HCT116 (cell line): Measurements from ENCODE around the gene LCN9.

ENCODE experiments used
- ATF3 ChIP-seq: IDR thresholded peaks from 2 replicates; pipeline ENCODE4 v1.6.1; 2012
- CBX3 ChIP-seq: IDR thresholded peaks from 2 replicates; pipeline ENCODE4 v1.6.1; 2012; ENCODE audit warnings: low read depth
- CEBPB ChIP-seq: IDR thresholded peaks from 2 replicates; pipeline ENCODE4 v1.6.1; 2012; ENCODE audit warnings: low read depth
- CTCF ChIP-seq, 3 experiments: fragments of 200-600 bp in 1 of 3; sonication (generic) in 1 of 3; IDR thresholded peaks in 2 of 3; conservative IDR thresholded peaks in 1 of 3; 2 replicates each; pipeline ENCODE4 v1.5.1; 2012 to 2017; ENCODE audit warnings: low read depth in 2 of 3, low read length in 2 of 3, antibody characterized with exemption in 1 of 3, borderline replicate concordance in 1 of 3, control low read depth in 1 of 3, mild to moderate bottlenecking in 1 of 3, mixed read lengths in 1 of 3, mixed run types in 1 of 3, moderate library complexity in 1 of 3; ENCODE audit not compliant: insufficient read depth in 1 of 3
- EZH2 ChIP-seq: fragments of 200-600 bp; sonication (generic); IDR thresholded peaks from 2 replicates; pipeline ENCODE4 v1.6.1; 2017; ENCODE audit warnings: antibody characterized with exemption, mixed run types
- MAX ChIP-seq: IDR thresholded peaks from 2 replicates; pipeline ENCODE4 v1.6.1; 2012
- POLR2A ChIP-seq: IDR thresholded peaks from 2 replicates; pipeline ENCODE4 v1.7.0; 2011; ENCODE audit warnings: borderline replicate concordance; ENCODE audit not compliant: insufficient read depth, insufficient read length; ENCODE audit errors: extremely low read depth
- POLR2AphosphoS5 ChIP-seq: IDR thresholded peaks from 2 replicates; pipeline ENCODE4 v1.6.1; 2011; ENCODE audit warnings: mild to moderate bottlenecking, low read depth, low read length, moderate library complexity
- REST ChIP-seq: IDR thresholded peaks from 2 replicates; pipeline ENCODE4 v1.6.1; 2012; ENCODE audit warnings: low read depth
- SIN3A ChIP-seq: IDR thresholded peaks from 2 replicates; pipeline ENCODE4 v1.6.1; 2012; ENCODE audit warnings: low read depth
- SRF ChIP-seq: IDR thresholded peaks from 2 replicates; pipeline ENCODE4 v1.6.1; 2012; ENCODE audit warnings: low read depth
- YY1 ChIP-seq: IDR thresholded peaks from 2 replicates; pipeline ENCODE4 v1.6.1; 2011; ENCODE audit warnings: low read length, low read depth, moderate library complexity, mild to moderate bottlenecking; ENCODE audit not compliant: insufficient replicate concordance; ENCODE audit errors: extremely low read depth
- ZNF274 ChIP-seq: fragments of 200-500 bp; sonication (Bioruptor generic); IDR thresholded peaks from 2 replicates; pipeline ENCODE4 v1.6.1; 2014; ENCODE audit warnings: mild to moderate bottlenecking, low read depth, low read length, inconsistent platforms

- no peak for TF ChIP-seq POLR2A
- TF ChIP-seq CTCF (IDR thresholded peaks at IDR 0.05 in 2 of 3, conservative IDR thresholded peaks at IDR 0.05 in 1 of 3; ENCODE audit: borderline replicate concordance in 1 of 3, insufficient read depth in 1 of 3, low read depth in 2 of 3, low read length in 2 of 3), result no peak
- TF ChIP-seq POLR2AphosphoS5, result no peak
- TF ChIP-seq ATF3, result no peak
- no peak for TF ChIP-seq EZH2
- TF ChIP-seq YY1, result no peak
- TF ChIP-seq CBX3, result no peak
- no peak for TF ChIP-seq REST
- TF ChIP-seq SRF, result no peak
- TF ChIP-seq MAX, result no peak
- no peak for TF ChIP-seq SIN3A
- no peak for TF ChIP-seq CEBPB
- no peak for TF ChIP-seq ZNF274
Measured at GRCh38 chr9:135616619-135617537, 46.2 kb upstream of the LCN9 start.
